ENCODE measurements around the gene OXCT1.
A peak's percentile ranks its signal among the peaks of the same experiment; 100 is the strongest.

OXCT1 gene

GRCh38 chr5:41903382-41903891 lies 33.2 kb upstream of the OXCT1 start:
- H3K79me2 ChIP-seq (ENCODE audit: control insufficient read depth, insufficient read depth, low read length): peaks cover 12% of the 10 kb centered on the region
- H2BK120ac ChIP-seq (ENCODE audit: low read depth, low read length): no peak overlapping the region
- H3K27me3 ChIP-seq (ENCODE audit: insufficient read depth, low read length, poor library complexity): no peaks in the 10 kb centered on the region
- H3K9ac ChIP-seq (ENCODE audit: low read length): peak overlapping the region; percentile 40
- no peak overlapping the region for H3K4ac ChIP-seq (ENCODE audit: low read depth, low read length)
- H4K8ac ChIP-seq (ENCODE audit: low read depth, low read length): no peak overlapping the region
- no peak overlapping the region for H2BK5ac ChIP-seq (ENCODE audit: low read length)
- H2AK5ac ChIP-seq (ENCODE audit: low read length): no peak overlapping the region
- H3K36me3 ChIP-seq (ENCODE audit: control insufficient read depth, insufficient read depth, low read length): no peaks in the 10 kb centered on the region
- no peak overlapping the region for H4K5ac ChIP-seq (ENCODE audit: low read length)
- no peak overlapping the region for H3K4me3 ChIP-seq (ENCODE audit: low read length)
- no peaks in the 10 kb centered on the region for H3K4me1 ChIP-seq (ENCODE audit: control insufficient read depth, low read depth, low read length)
- no peak for DNase-seq
- H3K79me1 ChIP-seq (ENCODE audit: low read length): peaks cover 5% of the 10 kb centered on the region
- WGBS (ENCODE audit: extremely low coverage, insufficient coverage, low lambda C conversion rate): no CpG with 5 or more reads among the region's 8 CpGs
- peak overlapping the region; percentile 11 for H3K4me2 ChIP-seq (ENCODE audit: low read length)
- no peak overlapping the region for H2BK15ac ChIP-seq (replicated peaks; ENCODE audit: low read depth)
- H3K27ac ChIP-seq (ENCODE audit: low read depth, low read length): no peak overlapping the region
- H3K56ac ChIP-seq (ENCODE audit: low read length): no peak overlapping the region
- no peak overlapping the region for H3K18ac ChIP-seq (ENCODE audit: low read length)
- H3K23ac ChIP-seq (ENCODE audit: low read length): no peak overlapping the region

- H3K9ac ChIP-seq (ENCODE audit: low read length): no peak overlapping the region
- no peak overlapping the region for H3K23ac ChIP-seq (ENCODE audit: low read length)
- no peak overlapping the region for H3K27ac ChIP-seq (ENCODE audit: low read depth, low read length)
- no peak overlapping the region for H4K5ac ChIP-seq (ENCODE audit: low read length)
- H3K36me3 ChIP-seq (ENCODE audit: control insufficient read depth, insufficient read depth, low read length): no peaks in the 10 kb centered on the region
- DNase-seq: no peak
- no peak overlapping the region for H4K8ac ChIP-seq (ENCODE audit: low read depth, low read length)
- no peak overlapping the region for H3K4ac ChIP-seq (ENCODE audit: low read depth, low read length)
- H3K4me2 ChIP-seq (ENCODE audit: low read length): no peak overlapping the region
- no peak overlapping the region for H2BK120ac ChIP-seq (ENCODE audit: low read depth, low read length)
- H3K27me3 ChIP-seq (ENCODE audit: insufficient read depth, low read length, poor library complexity): no peaks in the 10 kb centered on the region
- no peak overlapping the region for H2BK15ac ChIP-seq (replicated peaks; ENCODE audit: low read depth)
- H3K4me3 ChIP-seq (ENCODE audit: low read length): no peak overlapping the region
- WGBS (ENCODE audit: extremely low coverage, insufficient coverage, low lambda C conversion rate): no CpG with 5 or more reads among the region's 2 CpGs
- no peaks in the 10 kb centered on the region for H3K79me1 ChIP-seq (ENCODE audit: low read length)
- H2AK5ac ChIP-seq (ENCODE audit: low read length): no peak overlapping the region
- H3K79me2 ChIP-seq (ENCODE audit: control insufficient read depth, insufficient read depth, low read length): no peaks in the 10 kb centered on the region
- no peak overlapping the region for H3K18ac ChIP-seq (ENCODE audit: low read length)
- H3K56ac ChIP-seq (ENCODE audit: low read length): no peak overlapping the region
- H2BK5ac ChIP-seq (ENCODE audit: low read length): no peak overlapping the region
- no peaks in the 10 kb centered on the region for H3K4me1 ChIP-seq (ENCODE audit: control insufficient read depth, low read depth, low read length)
Measured at GRCh38 chr5:41896230-41896629, 26.0 kb upstream of the OXCT1 start.

GRCh38 chr5:41893074-41893851 lies 23.0 kb upstream of the OXCT1 start:
- Histone ChIP-seq H3K79me2 (ENCODE audit: control insufficient read depth, insufficient read depth, low read length) (no peaks in the 10 kb centered on the region), H3K23ac (ENCODE audit: low read length) (no peak overlapping the region), H3K27me3 (ENCODE audit: insufficient read depth, low read length, poor library complexity) (no peaks in the 10 kb centered on the region), H3K27ac (ENCODE audit: low read depth, low read length) (no peak overlapping the region), H3K9ac (ENCODE audit: low read length) (no peak overlapping the region), H3K56ac (ENCODE audit: low read length) (no peak overlapping the region), H3K4me1 (ENCODE audit: control insufficient read depth, low read depth, low read length) (no peaks in the 10 kb centered on the region), H2BK120ac (ENCODE audit: low read depth, low read length) (no peak overlapping the region), H4K8ac (ENCODE audit: low read depth, low read length) (no peak overlapping the region), H2BK5ac (ENCODE audit: low read length) (no peak overlapping the region), H2BK15ac (replicated peaks; ENCODE audit: low read depth) (no peak overlapping the region), H3K18ac (ENCODE audit: low read length) (no peak overlapping the region), H3K4me2 (ENCODE audit: low read length) (no peak overlapping the region), H2AK5ac (ENCODE audit: low read length) (no peak overlapping the region), H3K4ac (ENCODE audit: low read depth, low read length) (no peak overlapping the region), H3K4me3 (ENCODE audit: low read length) (no peak overlapping the region), H4K5ac (ENCODE audit: low read length) (no peak overlapping the region), H3K79me1 (ENCODE audit: low read length) (no peaks in the 10 kb centered on the region), H3K36me3 (ENCODE audit: control insufficient read depth, insufficient read depth, low read length) (no peaks in the 10 kb centered on the region)
- no CpG with 5 or more reads among the region's 3 CpGs for WGBS (ENCODE audit: extremely low coverage, insufficient coverage, low lambda C conversion rate)
- no peak for DNase-seq

GRCh38 chr5:41892031-41892430 lies 21.8 kb upstream of the OXCT1 start:
- H3K9ac ChIP-seq (ENCODE audit: low read length): no peak overlapping the region
- no peak overlapping the region for H3K27ac ChIP-seq (ENCODE audit: low read depth, low read length)
- H2AK5ac ChIP-seq (ENCODE audit: low read length): no peak overlapping the region

GRCh38 chr5:41891066-41891707 lies 21.0 kb upstream of the OXCT1 start:
- Histone ChIP-seq H3K4ac (ENCODE audit: low read depth, low read length) (no peak overlapping the region), H3K4me3 (ENCODE audit: low read length) (no peak overlapping the region), H2BK5ac (ENCODE audit: low read length) (no peak overlapping the region), H3K4me2 (ENCODE audit: low read length) (no peak overlapping the region), H3K56ac (ENCODE audit: low read length) (no peak overlapping the region), H3K79me2 (ENCODE audit: control insufficient read depth, insufficient read depth, low read length) (no peaks in the 10 kb centered on the region), H3K4me1 (ENCODE audit: control insufficient read depth, low read depth, low read length) (no peaks in the 10 kb centered on the region), H2BK120ac (ENCODE audit: low read depth, low read length) (no peak overlapping the region), H3K23ac (ENCODE audit: low read length) (no peak overlapping the region), H3K79me1 (ENCODE audit: low read length) (no peaks in the 10 kb centered on the region), H4K5ac (ENCODE audit: low read length) (no peak overlapping the region), H3K18ac (ENCODE audit: low read length) (no peak overlapping the region), H2AK5ac (ENCODE audit: low read length) (no peak overlapping the region), H3K27ac (ENCODE audit: low read depth, low read length) (no peak overlapping the region), H4K8ac (ENCODE audit: low read depth, low read length) (no peak overlapping the region), H3K36me3 (ENCODE audit: control insufficient read depth, insufficient read depth, low read length) (no peaks in the 10 kb centered on the region), H3K9ac (ENCODE audit: low read length) (no peak overlapping the region), H2BK15ac (replicated peaks; ENCODE audit: low read depth) (no peak overlapping the region), H3K27me3 (ENCODE audit: insufficient read depth, low read length, poor library complexity) (no peaks in the 10 kb centered on the region)
- DNase-seq: no peak
- WGBS (ENCODE audit: extremely low coverage, insufficient coverage, low lambda C conversion rate): no CpG with 5 or more reads among the region's 2 CpGs

More at GRCh38 chr5:41892031-41892430, 21.8 kb upstream of the OXCT1 start:
- Histone ChIP-seq H3K23ac (ENCODE audit: low read length) (no peak overlapping the region), H3K18ac (ENCODE audit: low read length) (no peak overlapping the region), H3K4me1 (ENCODE audit: control insufficient read depth, low read depth, low read length) (no peaks in the 10 kb centered on the region), H3K36me3 (ENCODE audit: control insufficient read depth, insufficient read depth, low read length) (no peaks in the 10 kb centered on the region), H2BK5ac (ENCODE audit: low read length) (no peak overlapping the region), H3K79me2 (ENCODE audit: control insufficient read depth, insufficient read depth, low read length) (no peaks in the 10 kb centered on the region), H3K56ac (ENCODE audit: low read length) (no peak overlapping the region), H3K4me3 (ENCODE audit: low read length) (no peak overlapping the region), H3K79me1 (ENCODE audit: low read length) (no peaks in the 10 kb centered on the region), H2BK15ac (replicated peaks; ENCODE audit: low read depth) (no peak overlapping the region), H3K4me2 (ENCODE audit: low read length) (no peak overlapping the region), H3K27me3 (ENCODE audit: insufficient read depth, low read length, poor library complexity) (no peaks in the 10 kb centered on the region), H2BK120ac (ENCODE audit: low read depth, low read length) (no peak overlapping the region), H4K5ac (ENCODE audit: low read length) (no peak overlapping the region), H4K8ac (ENCODE audit: low read depth, low read length) (no peak overlapping the region), H3K4ac (ENCODE audit: low read depth, low read length) (no peak overlapping the region)
- no peak for DNase-seq
